GM10847 (cell line): Measurements from ENCODE around the gene BTBD19.

Experiments
- POLR2A ChIP-seq: IDR thresholded peaks from 2 replicates; pipeline ENCODE4 v1.6.1; 2011; ENCODE audit not compliant: insufficient read length; ENCODE audit errors: extremely low read depth

The BTBD19 gene

DNA sequence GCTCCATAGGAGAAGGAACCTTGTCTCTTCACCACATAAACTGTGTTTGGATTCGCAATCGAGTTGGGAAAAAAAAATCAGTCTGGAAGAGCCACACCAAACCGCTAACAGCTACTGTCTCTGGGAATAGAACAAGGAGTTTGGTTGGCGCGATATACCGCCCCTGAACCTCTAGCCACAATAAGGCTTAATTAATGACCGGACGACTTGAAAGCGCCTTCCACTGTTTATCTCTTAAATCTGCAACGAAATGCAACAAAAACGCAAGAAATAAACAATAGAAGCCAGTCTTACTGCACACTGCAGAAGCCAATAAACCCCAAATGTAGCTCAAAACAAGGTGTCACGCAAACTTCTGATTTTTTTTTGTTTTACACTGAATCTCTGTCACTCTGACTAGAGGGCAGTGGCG lies 10.9 kb downstream of the BTBD19 start:
- no peak for TF ChIP-seq POLR2A

DNA sequence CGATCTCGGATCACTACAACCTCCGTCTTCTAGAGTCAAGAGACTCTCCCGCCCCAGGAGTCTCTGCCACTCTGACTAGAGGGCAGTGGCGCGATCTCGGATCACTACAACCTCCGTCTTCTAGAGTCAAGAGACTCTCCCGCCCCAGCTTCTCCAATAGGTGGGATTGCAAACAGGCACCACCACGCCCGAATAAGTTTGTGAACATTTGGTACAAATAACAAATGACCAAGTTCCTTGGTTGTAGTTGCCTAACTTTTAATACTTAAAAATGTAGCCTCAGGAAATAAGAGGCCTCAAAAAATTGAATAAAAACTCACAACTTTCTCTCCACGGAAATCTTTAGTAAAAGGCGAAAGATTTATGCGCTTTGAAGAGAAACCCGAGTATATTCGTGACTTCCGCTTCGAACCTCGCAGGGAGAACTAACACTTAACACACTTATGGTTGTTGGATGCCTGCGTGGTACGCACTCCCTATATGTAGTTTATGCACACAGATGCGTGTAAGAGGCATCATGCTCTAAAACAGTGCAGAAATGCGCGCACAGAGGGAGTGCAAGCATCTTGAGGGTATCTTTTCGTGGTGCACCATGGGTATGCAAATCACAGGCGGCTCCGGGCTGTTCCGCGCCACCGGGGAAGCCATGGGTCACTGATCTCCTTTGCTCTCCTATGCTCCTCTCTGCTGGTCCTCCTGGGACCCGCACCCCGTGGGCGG lies 11.4 kb downstream of the BTBD19 start:
- TF ChIP-seq POLR2A, result peak; percentile 96

DNA sequence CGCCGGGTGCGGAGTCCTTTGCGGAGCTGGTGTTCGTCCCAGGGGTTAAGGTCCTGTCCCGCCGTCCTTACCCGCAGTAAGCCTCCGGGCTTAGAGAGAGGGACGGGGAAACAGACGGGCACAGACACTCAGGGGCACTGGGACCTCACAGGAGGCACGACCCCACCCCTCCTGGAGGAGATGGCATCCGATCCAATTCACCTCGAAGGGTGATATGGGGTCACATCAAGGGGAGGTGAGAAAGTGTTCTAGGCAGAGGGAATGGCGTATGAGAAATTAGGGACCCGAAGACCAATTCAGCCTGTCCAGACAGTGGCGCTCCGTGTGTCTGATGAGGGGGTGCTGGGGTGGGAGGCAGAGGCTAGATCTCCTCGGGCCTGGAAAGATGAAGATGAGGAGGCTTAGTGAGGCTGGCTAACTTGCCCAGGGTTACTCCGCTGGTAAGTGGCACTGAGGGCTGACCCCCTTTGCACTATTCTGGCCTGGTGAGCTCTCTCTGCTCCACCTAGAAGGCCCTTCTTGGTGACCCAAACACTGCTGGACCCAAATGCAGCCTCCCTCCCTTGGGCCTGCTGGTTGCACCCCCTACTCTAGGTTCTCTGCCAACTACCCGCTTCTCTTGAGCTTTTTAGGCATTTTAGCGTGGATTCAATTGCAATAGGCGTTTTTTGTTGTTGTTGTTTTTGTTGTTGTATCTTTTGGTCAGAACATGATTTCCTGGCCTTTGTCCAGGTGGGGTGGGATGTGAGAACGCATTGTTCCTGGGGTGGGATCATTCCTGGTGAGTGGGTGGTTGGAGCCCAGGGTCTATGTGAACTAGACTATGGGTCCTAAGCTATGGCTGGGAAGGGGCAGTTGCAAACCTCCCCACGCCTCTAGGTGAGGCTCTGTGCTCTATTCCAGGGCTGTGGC lies 12.3 kb downstream of the BTBD19 start:
- no peak for TF ChIP-seq POLR2A

DNA sequence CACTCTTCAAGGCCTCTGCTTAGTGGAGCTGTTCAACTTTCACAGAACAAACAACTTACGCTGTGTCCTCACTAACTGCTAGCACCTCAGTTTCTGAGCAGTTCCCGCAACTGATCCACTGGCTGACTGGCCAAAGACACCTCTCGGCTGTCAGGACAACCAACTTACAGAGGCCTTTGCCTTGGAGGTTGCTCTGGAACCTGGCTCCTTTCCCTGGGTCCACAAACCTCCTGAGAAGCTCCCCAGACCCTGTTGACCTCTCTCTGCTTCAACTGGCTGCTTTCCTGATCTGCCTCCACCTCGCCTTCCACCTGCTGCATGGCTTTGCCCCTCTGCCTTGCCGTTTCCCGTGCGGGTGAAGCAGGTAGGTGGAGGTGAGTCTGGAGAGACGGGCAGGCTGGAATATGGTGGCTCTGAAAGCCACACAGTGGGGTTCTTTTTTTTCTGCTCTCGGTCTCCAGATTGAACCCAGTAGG lies 13.0 kb downstream of the BTBD19 start:
- no peak for TF ChIP-seq POLR2A

DNA sequence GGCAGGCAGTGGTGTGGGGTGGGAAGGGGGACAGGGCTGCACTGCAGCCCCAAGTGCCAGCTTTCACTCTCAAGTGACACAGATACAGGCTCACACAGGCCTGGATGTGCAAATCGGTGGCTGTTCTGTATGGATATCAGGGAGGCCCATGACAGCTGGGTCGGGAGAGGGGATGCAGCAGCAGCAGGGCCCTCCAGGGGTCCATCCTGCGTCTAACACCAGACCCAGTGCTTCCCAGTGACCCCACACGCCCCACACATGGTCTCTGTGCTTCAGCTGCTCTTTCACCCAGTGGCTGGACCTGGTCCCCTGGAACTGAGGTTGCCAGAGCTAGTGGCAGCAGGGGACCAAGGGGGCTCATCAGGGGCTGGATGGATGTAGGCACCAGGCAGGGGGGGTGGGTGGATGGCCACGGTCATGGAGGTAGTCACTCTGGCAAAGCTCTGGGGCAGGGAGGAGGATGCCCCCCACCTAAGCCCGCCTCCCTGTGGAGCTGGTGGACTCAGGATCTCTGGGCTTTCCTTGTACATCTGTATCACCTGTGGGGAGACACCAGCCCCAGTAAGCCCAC lies 13.9 kb downstream of the BTBD19 start:
- TF ChIP-seq POLR2A, result no peak

DNA sequence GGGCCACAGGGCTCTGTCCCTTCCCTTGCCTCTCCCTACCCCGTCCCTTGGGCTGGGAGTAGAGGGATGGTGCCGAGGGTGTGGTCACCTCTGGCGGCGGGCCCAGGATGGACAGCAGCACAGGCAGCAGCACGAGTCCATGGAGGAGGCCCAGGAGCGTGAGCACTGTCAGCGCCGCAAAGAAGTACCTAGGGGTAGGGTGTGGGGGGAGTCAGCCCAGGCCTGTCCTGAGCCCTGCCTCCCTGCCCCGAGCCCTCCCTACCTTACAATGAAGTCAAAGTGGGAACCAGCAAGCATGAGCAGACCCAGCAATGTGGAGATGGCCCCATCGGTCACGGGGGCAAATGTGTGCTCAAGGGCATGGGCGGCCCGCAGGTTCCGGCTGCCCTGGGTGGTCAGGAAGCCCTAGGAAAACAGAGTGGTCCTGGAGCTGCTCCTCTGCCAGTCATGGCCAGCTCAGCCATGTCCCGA lies 14.7 kb downstream of the BTBD19 start:
- no peak for TF ChIP-seq POLR2A

DNA sequence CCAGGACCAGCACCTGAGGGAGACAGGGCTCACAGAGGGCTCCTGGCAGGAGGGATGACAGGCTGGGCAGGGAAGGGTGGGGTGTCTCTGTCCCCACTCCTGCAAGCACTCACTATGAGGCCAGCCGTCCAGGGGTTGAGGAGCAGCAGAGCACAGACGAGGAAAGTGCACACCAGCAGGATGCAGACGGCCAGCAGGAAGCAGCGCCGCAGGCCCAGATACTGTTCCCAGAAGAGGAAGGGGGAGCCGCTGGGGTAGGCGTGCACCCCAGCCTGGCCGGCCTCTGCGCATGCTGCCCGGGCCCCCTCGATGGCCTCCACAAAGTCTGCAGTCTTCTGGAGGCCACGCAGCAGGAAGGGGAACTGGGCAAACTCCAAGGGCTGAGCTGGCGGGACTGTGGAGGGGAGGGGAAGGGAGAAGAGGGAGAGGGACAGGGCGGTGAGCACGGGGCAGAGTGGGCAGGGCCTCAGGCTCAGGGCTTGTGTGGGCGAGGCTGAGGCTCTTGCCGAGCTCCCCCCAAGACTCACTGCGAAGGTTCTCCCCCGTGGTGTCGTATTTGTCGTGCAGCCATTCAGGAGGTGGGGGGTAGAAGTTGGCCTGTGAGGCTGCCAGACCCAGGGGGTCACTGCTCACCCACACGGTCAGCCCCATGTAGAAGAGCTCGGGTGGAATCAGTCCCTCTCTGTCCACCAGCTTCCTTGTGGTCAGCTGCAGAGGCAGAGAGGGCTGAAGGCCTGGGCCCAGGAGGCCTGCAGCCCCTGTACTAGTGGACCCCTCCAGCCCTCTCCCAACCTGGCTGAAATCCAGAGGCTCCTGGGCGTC lies 18.3 kb downstream of the BTBD19 start:
- no peak for TF ChIP-seq POLR2A

DNA sequence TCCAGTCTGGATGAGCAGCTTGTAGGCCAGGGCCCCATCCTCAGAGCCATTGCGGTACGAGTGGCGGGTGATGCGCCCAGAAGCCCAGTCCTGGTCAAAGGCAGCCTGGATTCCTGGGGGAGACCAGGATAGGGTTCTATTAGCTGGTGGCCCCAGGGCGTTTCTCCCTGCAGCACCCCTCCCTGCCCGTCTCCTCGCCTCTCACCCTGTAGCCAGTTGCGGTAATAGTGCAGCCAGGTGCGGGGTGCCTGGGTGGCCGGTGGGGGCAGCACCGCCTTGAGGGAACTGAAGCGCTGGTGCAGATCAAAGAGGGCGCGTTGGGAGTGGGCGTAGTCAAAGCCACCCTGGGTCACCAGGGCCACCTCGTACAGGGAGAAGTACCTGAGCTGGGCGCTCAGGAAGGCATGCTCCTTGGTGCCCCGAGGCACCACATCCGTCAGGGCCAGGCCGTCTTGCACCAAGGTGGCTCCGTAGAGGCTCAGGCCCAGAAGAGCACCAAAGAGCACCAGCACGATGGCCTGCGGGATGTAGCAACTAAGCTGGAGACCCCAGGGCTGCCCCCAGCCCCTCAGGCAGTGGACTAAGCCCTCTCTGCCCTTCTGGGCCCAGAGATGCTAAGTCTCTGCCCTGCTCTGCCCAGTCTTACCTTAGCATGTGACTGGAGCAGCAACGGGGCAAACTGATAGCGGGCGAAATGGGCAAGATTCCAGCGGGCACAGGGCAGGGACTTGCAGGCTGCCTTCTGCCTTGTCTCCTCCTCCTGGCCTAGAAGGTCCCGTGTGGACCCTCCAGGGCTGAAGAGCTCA lies 19.1 kb downstream of the BTBD19 start:
- no peak for TF ChIP-seq POLR2A

DNA sequence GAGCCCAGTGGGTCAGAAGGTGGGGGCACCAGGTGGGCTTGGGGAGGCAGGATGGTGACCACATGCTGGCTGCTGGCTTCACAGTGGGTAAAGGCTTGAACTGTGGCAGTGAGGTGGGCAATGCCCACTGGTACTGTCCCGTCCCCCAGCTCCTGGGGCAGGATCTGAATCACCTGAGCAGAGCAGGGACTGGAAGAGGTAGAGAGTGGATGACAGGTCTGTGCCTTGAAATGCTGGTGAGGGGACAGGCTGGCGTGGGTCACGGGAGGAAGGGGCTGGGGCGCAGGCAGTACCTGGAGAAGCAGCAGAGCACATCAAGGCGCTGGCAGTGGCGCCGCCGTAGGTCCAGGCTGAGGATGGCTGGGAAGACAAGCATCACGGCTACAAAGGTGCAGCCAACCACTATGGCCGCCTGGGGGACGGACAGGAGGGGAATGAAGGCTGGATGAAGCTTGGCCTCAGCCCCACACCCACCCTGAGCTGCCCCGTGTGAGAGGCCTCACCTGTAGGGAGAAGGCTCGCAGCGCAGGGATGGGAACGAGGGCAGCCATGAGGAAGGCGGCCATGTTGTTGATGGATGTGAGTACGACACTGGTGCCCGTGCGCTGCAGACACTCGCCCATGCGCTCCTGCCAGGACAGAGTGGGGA lies 19.8 kb downstream of the BTBD19 start:
- TF ChIP-seq POLR2A, result no peak

DNA sequence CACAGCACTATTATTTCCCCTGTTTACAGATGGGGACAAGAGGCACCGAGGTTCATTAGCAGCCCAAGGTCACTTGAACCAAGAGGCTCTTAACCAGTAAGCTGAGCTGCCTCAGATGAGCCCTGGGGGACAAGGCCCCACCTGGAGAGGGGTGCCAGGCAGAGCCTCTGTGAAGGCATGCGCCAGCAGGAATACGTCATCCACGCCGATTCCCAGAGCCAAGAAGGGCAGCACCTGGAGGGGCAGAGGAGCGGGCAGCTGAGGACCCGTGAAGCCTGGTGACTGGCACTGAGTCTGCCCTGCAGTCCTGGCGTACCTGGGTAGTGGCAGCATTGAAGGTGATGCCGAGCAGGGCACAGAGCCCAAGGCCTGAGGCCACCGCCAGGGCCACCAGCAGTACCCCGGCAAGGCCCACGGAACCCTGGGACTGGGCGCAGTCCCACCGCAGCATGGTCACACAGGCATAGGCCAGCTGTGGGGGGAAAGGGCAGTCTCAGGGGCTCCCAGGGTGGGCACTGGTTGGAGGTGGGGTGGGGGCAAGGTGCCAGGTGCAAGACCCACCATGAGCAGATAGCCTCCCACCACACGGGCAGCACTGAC lies 20.6 kb downstream of the BTBD19 start:
- no peak for TF ChIP-seq POLR2A

DNA sequence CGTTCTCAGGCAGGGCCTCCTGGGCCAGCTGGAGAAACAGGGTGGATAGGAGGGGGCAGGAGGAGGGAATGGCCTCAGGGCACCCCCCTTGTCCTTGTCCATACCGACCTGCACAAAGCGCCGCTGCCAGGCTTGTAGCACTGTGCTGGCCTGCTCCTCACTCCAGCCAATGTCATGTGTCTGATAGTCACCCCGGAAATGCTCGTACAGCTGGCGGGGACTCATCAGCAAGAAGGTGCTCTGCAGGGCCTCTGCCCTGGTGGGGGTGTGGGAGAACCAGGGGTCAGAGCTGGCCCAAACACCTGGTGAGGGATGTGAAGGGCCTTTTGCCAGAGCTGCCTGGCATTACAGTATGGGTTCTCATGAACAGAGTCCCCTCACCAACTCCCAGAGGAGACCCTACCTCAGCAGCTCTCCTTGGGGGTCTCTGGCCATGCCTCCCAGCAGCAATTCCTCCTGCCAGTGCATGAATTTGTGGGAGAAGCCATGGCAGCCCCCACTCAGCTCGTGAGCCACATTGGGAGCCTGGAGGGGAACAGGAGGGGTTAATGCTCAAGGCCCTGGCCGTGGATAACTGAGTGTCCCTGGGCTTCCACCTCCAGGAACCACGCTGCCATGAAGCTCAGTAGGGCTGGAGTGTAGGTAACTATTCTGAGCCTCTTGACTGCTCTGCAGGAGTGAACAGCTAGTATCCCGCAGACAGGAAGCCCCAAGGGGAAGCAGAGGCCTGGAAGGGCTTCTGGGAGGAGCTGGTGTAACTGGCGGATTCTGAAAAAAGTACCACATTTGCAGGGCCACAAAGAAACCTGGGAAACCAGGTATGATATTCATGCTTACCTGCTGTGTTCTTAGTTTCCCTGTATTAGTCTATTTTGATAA lies 21.4 kb downstream of the BTBD19 start:
- TF ChIP-seq POLR2A, result no peak

DNA sequence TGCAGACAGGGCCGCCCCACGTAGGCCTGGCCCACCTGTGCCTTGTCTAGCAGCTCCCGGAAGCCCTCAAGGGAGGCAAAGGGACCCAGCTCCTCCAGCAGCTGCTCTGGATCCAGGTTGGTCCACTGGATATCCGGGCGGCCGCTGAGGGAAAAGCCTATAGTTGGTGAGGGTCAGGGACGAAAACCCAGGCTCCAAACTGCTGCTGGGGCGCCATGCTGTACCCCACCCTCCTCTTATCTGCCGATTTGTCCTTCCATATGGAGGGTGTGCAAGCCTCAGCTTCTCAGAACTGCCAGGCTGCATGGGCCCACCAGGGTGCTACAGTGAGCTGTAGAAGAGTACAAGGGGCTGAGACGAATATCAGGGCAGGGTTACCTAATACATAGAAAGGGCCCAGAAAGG lies 22.6 kb downstream of the BTBD19 start:
- no peak for TF ChIP-seq POLR2A

DNA sequence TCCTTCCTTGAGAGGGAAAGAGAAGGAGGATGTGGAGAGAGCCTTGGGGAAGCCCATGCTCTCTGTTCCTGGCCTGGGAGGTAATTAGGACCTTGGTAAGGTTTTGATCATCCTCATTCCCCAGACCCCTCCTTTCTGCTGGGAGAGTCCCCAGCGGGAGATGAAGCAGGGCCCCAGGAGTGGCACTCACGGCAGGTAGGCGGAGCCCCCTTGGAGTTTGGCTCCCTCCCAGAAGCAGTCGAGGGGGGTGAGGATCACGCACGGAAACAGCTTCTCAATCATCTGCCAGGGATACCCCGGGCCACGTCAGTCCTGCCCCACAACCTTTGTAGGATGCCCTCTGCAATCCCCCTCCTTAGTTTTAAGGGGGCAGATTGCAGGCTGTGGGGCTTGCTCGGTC lies 23.2 kb downstream of the BTBD19 start:
- TF ChIP-seq POLR2A, result no peak
